ENCODE results near the gene SLC16A13.

DNA sequence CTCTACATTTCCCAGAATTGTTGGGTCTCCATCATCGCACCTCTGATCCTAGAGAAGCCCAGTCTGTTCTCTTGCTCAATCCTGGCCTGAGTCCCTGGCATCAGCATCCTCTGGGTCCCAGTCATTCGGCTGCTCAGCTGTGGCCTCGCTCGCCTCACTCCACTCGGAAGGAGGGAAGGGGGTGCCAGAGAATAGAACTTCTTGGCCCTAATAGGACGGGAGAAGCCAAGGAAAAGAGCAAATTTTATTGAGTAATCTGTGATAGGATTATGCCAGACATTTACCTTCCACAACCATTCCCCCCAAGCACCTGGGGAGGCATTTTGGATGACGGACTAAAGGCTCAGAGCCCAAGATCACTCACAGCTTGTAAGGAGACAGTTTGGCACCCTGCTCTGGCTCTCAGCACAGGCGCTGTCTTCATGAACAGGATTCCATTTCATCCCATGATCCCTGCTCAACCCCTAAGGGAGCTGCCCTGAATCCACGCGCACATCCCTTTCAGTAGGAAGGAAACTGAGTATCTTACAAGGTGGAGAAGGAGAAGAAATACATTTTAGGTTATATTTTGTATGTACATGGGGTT lies 44.7 kb downstream of the SLC16A13 start:
- TF ChIP-seq POLR2A (IDR thresholded peaks at IDR 0.05): no peak
- TF ChIP-seq, protein P1, sequence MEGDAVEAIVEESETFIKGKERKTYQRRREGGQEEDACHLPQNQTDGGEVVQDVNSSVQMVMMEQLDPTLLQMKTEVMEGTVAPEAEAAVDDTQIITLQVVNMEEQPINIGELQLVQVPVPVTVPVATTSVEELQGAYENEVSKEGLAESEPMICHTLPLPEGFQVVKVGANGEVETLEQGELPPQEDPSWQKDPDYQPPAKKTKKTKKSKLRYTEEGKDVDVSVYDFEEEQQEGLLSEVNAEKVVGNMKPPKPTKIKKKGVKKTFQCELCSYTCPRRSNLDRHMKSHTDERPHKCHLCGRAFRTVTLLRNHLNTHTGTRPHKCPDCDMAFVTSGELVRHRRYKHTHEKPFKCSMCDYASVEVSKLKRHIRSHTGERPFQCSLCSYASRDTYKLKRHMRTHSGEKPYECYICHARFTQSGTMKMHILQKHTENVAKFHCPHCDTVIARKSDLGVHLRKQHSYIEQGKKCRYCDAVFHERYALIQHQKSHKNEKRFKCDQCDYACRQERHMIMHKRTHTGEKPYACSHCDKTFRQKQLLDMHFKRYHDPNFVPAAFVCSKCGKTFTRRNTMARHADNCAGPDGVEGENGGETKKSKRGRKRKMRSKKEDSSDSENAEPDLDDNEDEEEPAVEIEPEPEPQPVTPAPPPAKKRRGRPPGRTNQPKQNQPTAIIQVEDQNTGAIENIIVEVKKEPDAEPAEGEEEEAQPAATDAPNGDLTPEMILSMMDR (IDR thresholded peaks at IDR 0.05): no peak

Measured in body of pancreas (tissue), 4 donors.